Measurements from ENCODE around the gene CLC.
"Not testable (repeated sequence)": the region's sequence is repeated elsewhere in the genome, so short reads cannot be mapped to it uniquely, and the experiment has no call there.

The CLC gene

GRCh38 chr19:39727070-39727800, 10.6 kb downstream of the CLC start:
- no peak for DNase-seq

GRCh38 chr19:39725995-39726394, 11.8 kb downstream of the CLC start:
- no peak for DNase-seq

- DNase-seq, result not testable (repeated sequence)
Measured at GRCh38 chr19:39720144-39720543, 17.7 kb downstream of the CLC start.

GRCh38 chr19:39710333-39710890, 27.4 kb downstream of the CLC start:
- DNase-seq, result no peak

- no peak for DNase-seq
Measured at GRCh38 chr19:39709026-39709872, 28.6 kb downstream of the CLC start.

GRCh38 chr19:39708594-39708993, 29.2 kb downstream of the CLC start:
- no peak for DNase-seq

GRCh38 chr19:39705578-39706188, 32.1 kb downstream of the CLC start:
- DNase-seq, result no peak

- DNase-seq, result no peak
Measured at GRCh38 chr19:39704181-39705044, 33.4 kb downstream of the CLC start, which contains the start of gene LGALS14. Gene LGALS14 (plus strand): TSS chr19:39704481. CDS start chr19:39704529, 48 bp downstream.

GRCh38 chr19:39701291-39701690, 36.5 kb downstream of the CLC start:
- no peak for DNase-seq

GRCh38 chr19:39698535-39698934, 39.3 kb downstream of the CLC start:
- DNase-seq, result no peak

GRCh38 chr19:39696387-39696786, 41.4 kb downstream of the CLC start:
- no peak for DNase-seq

GRCh38 chr19:39695759-39696158, 42.1 kb downstream of the CLC start:
- DNase-seq, result no peak

- no peak for DNase-seq
Measured at GRCh38 chr19:39692822-39693221, 45.0 kb downstream of the CLC start.

GRCh38 chr19:39692166-39692565, 45.7 kb downstream of the CLC start:
- no peak for DNase-seq

GRCh38 chr19:39688637-39689036, 49.2 kb downstream of the CLC start:
- DNase-seq, result not testable (repeated sequence)

- no peak for DNase-seq
Measured at GRCh38 chr19:39686739-39687138, 51.1 kb downstream of the CLC start.

- DNase-seq, result no peak
Measured at GRCh38 chr19:39684267-39684666, 53.6 kb downstream of the CLC start.

- DNase-seq, result no peak
Measured at GRCh38 chr19:39681416-39681815, 56.4 kb downstream of the CLC start.
